GM12875 (cell line): Measurements from ENCODE around the gene PRSS2.

Experiments used
- H3K4me3 ChIP-seq: one replicate; pipeline ENCODE4 v1.5.1; 2011; ENCODE audit warnings: low read depth, low read length, control low read depth
- CTCF ChIP-seq: IDR thresholded peaks from 2 replicates; pipeline ENCODE4 v1.5.1; 2011; ENCODE audit warnings: low read depth, mild to moderate bottlenecking, control low read depth, inconsistent platforms, low read length, moderate library complexity, borderline replicate concordance; ENCODE audit not compliant: insufficient read depth

PRSS2 gene

GRCh38 chr7:142789441-142789840 lies 18.7 kb downstream of the PRSS2 start:
- no peak for TF ChIP-seq CTCF
- H3K4me3 ChIP-seq = no peak overlapping the region

GRCh38 chr7:142790056-142790455 lies 19.3 kb downstream of the PRSS2 start:
- no peak for TF ChIP-seq CTCF
- no peak overlapping the region for H3K4me3 ChIP-seq

GRCh38 chr7:142790555-142790954 lies 19.8 kb downstream of the PRSS2 start:
- TF ChIP-seq CTCF = no peak
- H3K4me3 ChIP-seq = no peak overlapping the region

- no peak overlapping the region for H3K4me3 ChIP-seq
- no peak for TF ChIP-seq CTCF
Measured at GRCh38 chr7:142791502-142791901, 20.7 kb downstream of the PRSS2 start.

GRCh38 chr7:142792129-142792528 lies 21.4 kb downstream of the PRSS2 start:
- no peak overlapping the region for H3K4me3 ChIP-seq
- no peak for TF ChIP-seq CTCF

- no peak overlapping the region for H3K4me3 ChIP-seq
- TF ChIP-seq CTCF = no peak
Measured at GRCh38 chr7:142792593-142792992, 21.8 kb downstream of the PRSS2 start.

- H3K4me3 ChIP-seq = no peak overlapping the region
- no peak for TF ChIP-seq CTCF
Measured at GRCh38 chr7:142793156-142793555, 22.4 kb downstream of the PRSS2 start.
